ENCODE data around the gene PLOD3.
A peak's percentile ranks its signal among the peaks of the same experiment; 100 is the strongest.

The PLOD3 gene

GRCh38 chr7:101166648-101166908 lies 50.8 kb downstream of the PLOD3 start:
- peaks cover 21% of the 10 kb centered on the region for H3K4me1 ChIP-seq (ENCODE audit: insufficient read depth, low read length, severe bottlenecking)
- H3K4me3 ChIP-seq (ENCODE audit: low read depth, low read length, poor library complexity, severe bottlenecking): no peak overlapping the region
- H2AFZ ChIP-seq (ENCODE audit: low read length): no peak overlapping the region
- no peak overlapping the region for H3K9ac ChIP-seq (ENCODE audit: low read length)
- no peaks in the 10 kb centered on the region for H3K79me2 ChIP-seq (ENCODE audit: insufficient read depth, low read length)
- TF ChIP-seq CTCF (IDR thresholded peaks at IDR 0.05; ENCODE audit: low read length) (no peak), EZH2 (IDR thresholded peaks at IDR 0.05; ENCODE audit: borderline replicate concordance, low read length) (no peak)
- H3K4me2 ChIP-seq (ENCODE audit: low read length): no peak overlapping the region
- H3K9me2 ChIP-seq (ENCODE audit: low read depth, low read length): no peaks in the 10 kb centered on the region
- peaks cover 10% of the 10 kb centered on the region; the same call in 1 of the 2 replicates for H3K27me3 ChIP-seq (ENCODE audit: insufficient read depth, low read length)
- no peaks in the 10 kb centered on the region for H3K9me3 ChIP-seq (ENCODE audit: low read length)
- no peaks in the 10 kb centered on the region for H4K20me1 ChIP-seq (ENCODE audit: insufficient read depth, low read length)
- no peak overlapping the region for H3K27ac ChIP-seq (ENCODE audit: low read depth, low read length, poor library complexity, severe bottlenecking)
- H3F3A ChIP-seq (ENCODE audit: insufficient read depth, low read length): no peaks in the 10 kb centered on the region; the same call in 1 of the 2 replicates
- no peaks in the 10 kb centered on the region for H3K36me3 ChIP-seq (ENCODE audit: insufficient read depth, low read length)

- H3K36me3 ChIP-seq (ENCODE audit: insufficient read depth, low read length): no peaks in the 10 kb centered on the region
- no peaks in the 10 kb centered on the region for H3K9me3 ChIP-seq (ENCODE audit: low read length)
- TF ChIP-seq EZH2 (IDR thresholded peaks at IDR 0.05; ENCODE audit: borderline replicate concordance, low read length) (no peak), CTCF (IDR thresholded peaks at IDR 0.05; ENCODE audit: low read length) (no peak)
- no peak overlapping the region for H3K9ac ChIP-seq (ENCODE audit: low read length)
- H3K79me2 ChIP-seq (ENCODE audit: insufficient read depth, low read length): no peaks in the 10 kb centered on the region
- H3F3A ChIP-seq (ENCODE audit: insufficient read depth, low read length): no peaks in the 10 kb centered on the region; the same call in 1 of the 2 replicates
- peak overlapping the region; percentile 46 for H3K4me2 ChIP-seq (ENCODE audit: low read length)
- H3K9me2 ChIP-seq (ENCODE audit: low read depth, low read length): no peaks in the 10 kb centered on the region
- H3K27me3 ChIP-seq (ENCODE audit: insufficient read depth, low read length): peaks cover 6% of the 10 kb centered on the region; the same call in 1 of the 2 replicates
- peaks cover 21% of the 10 kb centered on the region for H3K4me1 ChIP-seq (ENCODE audit: insufficient read depth, low read length, severe bottlenecking)
- no peaks in the 10 kb centered on the region for H4K20me1 ChIP-seq (ENCODE audit: insufficient read depth, low read length)
- H3K4me3 ChIP-seq (ENCODE audit: low read depth, low read length, poor library complexity, severe bottlenecking): no peak overlapping the region
- H2AFZ ChIP-seq (ENCODE audit: low read length): no peak overlapping the region
- H3K27ac ChIP-seq (ENCODE audit: low read depth, low read length, poor library complexity, severe bottlenecking): no peak overlapping the region
These were observed 51.3 kb downstream of the PLOD3 start for GRCh38 chr7:101165958-101166647.

GRCh38 chr7:101165075-101165957 lies 52.1 kb downstream of the PLOD3 start, which contains the start of gene VGF:
Gene VGF, minus strand, starts transcription at chr7:101165569. Its CDS starts 726 bp downstream, at chr7:101164843.
- Histone ChIP-seq H3K4me3 (ENCODE audit: low read depth, low read length, poor library complexity, severe bottlenecking) (no peak within 1 kb of the TSS), H3K79me2 (ENCODE audit: insufficient read depth, low read length) (no peaks in the 10 kb centered on the region), H3K9me2 (ENCODE audit: low read depth, low read length) (no peaks in the 10 kb centered on the region), H2AFZ (ENCODE audit: low read length) (no peak within 1 kb of the TSS), H3F3A (ENCODE audit: insufficient read depth, low read length) (no peaks in the 10 kb centered on the region; the same call in 1 of the 2 replicates), H3K9ac (ENCODE audit: low read length) (no peak within 1 kb of the TSS), H4K20me1 (ENCODE audit: insufficient read depth, low read length) (no peaks in the 10 kb centered on the region), H3K4me2 (ENCODE audit: low read length) (peak within 1 kb of the TSS; percentile 46), H3K27me3 (ENCODE audit: insufficient read depth, low read length) (no peaks in the 10 kb centered on the region; the same call in 1 of the 2 replicates), H3K4me1 (ENCODE audit: insufficient read depth, low read length, severe bottlenecking) (peaks cover 21% of the 10 kb centered on the region), H3K9me3 (ENCODE audit: low read length) (no peaks in the 10 kb centered on the region), H3K27ac (ENCODE audit: low read depth, low read length, poor library complexity, severe bottlenecking) (no peak within 1 kb of the TSS), H3K36me3 (ENCODE audit: insufficient read depth, low read length) (no peaks in the 10 kb centered on the region)
- TF ChIP-seq EZH2 (IDR thresholded peaks at IDR 0.05; ENCODE audit: borderline replicate concordance, low read length) (no peak), CTCF (IDR thresholded peaks at IDR 0.05; ENCODE audit: low read length) (no peak)
